Chondrocyte (in vitro differentiated cells): ENCODE measurements around the gene DGKG. TPM values are rescaled to one million over a fixed set of nuclear protein-coding genes. Genes with fewer than 3 reads are reported as not detected.
A peak's percentile ranks its signal among the peaks of the same experiment; 100 is the strongest.

ENCODE experiments used
- DNase-seq: peaks from one replicate; pipeline ENCODE4 v3.0.0; 2021; ENCODE audit warnings: mixed read lengths, low spot score
- H3K27ac Mint-ChIP-seq: one replicate; pipeline ENCODE4 v1.8.0; 2021; ENCODE audit warnings: mild to moderate bottlenecking, moderate library complexity, mixed read lengths; ENCODE audit not compliant: unreplicated experiment
- H3K27me3 Mint-ChIP-seq: 2 replicates; pipeline ENCODE4 v1.8.0; 2021; ENCODE audit warnings: low read depth, mixed read lengths
- H3K36me3 Mint-ChIP-seq: 2 replicates; pipeline ENCODE4 v1.8.0; 2021; ENCODE audit warnings: low read depth, mixed read lengths
- H3K4me1 Mint-ChIP-seq: 2 replicates; pipeline ENCODE4 v1.8.0; 2021; ENCODE audit warnings: low read depth, mild to moderate bottlenecking, mixed read lengths
- H3K4me3 Mint-ChIP-seq: one replicate; pipeline ENCODE4 v1.8.0; 2021; ENCODE audit warnings: mild to moderate bottlenecking, moderate library complexity, mixed read lengths; ENCODE audit not compliant: unreplicated experiment
- H3K9me3 Mint-ChIP-seq: 2 replicates; pipeline ENCODE4 v1.8.0; 2021; ENCODE audit warnings: low read depth, mixed read lengths
- total RNA-seq: library from RNA; stranded (reverse); gene quantifications from 3 replicates; pipeline ENCODE4 v1.2.1, GENCODE V29; 2021
- TF ChIP-seq, protein P1 (sequence below): fragments of 200-600 bp; sonication (generic); IDR thresholded peaks from 2 replicates; pipeline ENCODE4 v1.5.0; 2021; ENCODE audit warnings: antibody characterized with exemption, mild to moderate bottlenecking, moderate library complexity

DGKG gene
- total RNA-seq, 1 donor from 2014 or later: 1.6 TPM

DNA sequence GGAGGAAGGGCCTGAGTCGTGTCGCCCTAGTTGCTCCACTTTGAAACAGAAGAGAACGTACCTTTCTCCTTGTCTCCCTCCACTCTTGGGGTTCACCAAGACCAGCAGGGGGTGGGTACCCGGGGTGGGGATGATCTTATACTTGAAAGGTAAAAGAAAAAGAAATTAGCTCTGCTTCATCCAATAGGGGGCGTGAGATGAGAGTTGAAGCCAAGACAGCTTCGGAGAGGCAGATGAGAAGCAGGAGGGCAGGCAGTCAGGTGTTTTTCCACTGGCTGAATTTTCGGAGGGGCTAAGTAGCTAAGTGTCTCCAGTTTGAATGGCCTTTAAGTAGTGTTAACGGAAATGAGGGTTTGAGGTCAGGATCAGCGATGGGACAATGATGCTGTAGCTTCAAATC is 100.4 kb downstream of the DGKG start:
- no peaks in the 10 kb centered on the region for H3K36me3 Mint-ChIP-seq
- no peak overlapping the region for H3K4me3 Mint-ChIP-seq
- DNase-seq: no peak
- H3K4me1 Mint-ChIP-seq: peaks cover 23% of the 10 kb centered on the region
- TF ChIP-seq, protein P1, sequence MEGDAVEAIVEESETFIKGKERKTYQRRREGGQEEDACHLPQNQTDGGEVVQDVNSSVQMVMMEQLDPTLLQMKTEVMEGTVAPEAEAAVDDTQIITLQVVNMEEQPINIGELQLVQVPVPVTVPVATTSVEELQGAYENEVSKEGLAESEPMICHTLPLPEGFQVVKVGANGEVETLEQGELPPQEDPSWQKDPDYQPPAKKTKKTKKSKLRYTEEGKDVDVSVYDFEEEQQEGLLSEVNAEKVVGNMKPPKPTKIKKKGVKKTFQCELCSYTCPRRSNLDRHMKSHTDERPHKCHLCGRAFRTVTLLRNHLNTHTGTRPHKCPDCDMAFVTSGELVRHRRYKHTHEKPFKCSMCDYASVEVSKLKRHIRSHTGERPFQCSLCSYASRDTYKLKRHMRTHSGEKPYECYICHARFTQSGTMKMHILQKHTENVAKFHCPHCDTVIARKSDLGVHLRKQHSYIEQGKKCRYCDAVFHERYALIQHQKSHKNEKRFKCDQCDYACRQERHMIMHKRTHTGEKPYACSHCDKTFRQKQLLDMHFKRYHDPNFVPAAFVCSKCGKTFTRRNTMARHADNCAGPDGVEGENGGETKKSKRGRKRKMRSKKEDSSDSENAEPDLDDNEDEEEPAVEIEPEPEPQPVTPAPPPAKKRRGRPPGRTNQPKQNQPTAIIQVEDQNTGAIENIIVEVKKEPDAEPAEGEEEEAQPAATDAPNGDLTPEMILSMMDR: peak; percentile 64
- H3K27ac Mint-ChIP-seq: no peak overlapping the region
- H3K9me3 Mint-ChIP-seq: no peaks in the 10 kb centered on the region
- no peaks in the 10 kb centered on the region for H3K27me3 Mint-ChIP-seq

- Mint-ChIP-seq H3K9me3 (no peaks in the 10 kb centered on the region), H3K36me3 (no peaks in the 10 kb centered on the region), H3K27ac (no peak overlapping the region), H3K4me1 (peaks cover 23% of the 10 kb centered on the region), H3K4me3 (no peak overlapping the region), H3K27me3 (no peaks in the 10 kb centered on the region)
- no peak for DNase-seq
- TF ChIP-seq, protein P1: no peak
Observed at GRCh38 chr3:186260726-186261125, 101.3 kb downstream of the DGKG start.

- Mint-ChIP-seq H3K4me3 (peak overlapping the region; percentile 31), H3K27ac (no peak overlapping the region), H3K4me1 (peaks cover 23% of the 10 kb centered on the region), H3K36me3 (no peaks in the 10 kb centered on the region), H3K9me3 (no peaks in the 10 kb centered on the region), H3K27me3 (no peaks in the 10 kb centered on the region)
- TF ChIP-seq, protein P1: peak; percentile 91
- no peak for DNase-seq
Observed at GRCh38 chr3:186259612-186260383, 102.2 kb downstream of the DGKG start.

GRCh38 chr3:186258968-186259367 is 103.1 kb downstream of the DGKG start:
- no peaks in the 10 kb centered on the region for H3K9me3 Mint-ChIP-seq
- H3K4me3 Mint-ChIP-seq: no peak overlapping the region
- TF ChIP-seq, protein P1: no peak
- no peaks in the 10 kb centered on the region for H3K36me3 Mint-ChIP-seq
- H3K4me1 Mint-ChIP-seq: peaks cover 16% of the 10 kb centered on the region
- H3K27ac Mint-ChIP-seq: no peak overlapping the region
- H3K27me3 Mint-ChIP-seq: peaks cover 4% of the 10 kb centered on the region
- no peak for DNase-seq

DNA sequence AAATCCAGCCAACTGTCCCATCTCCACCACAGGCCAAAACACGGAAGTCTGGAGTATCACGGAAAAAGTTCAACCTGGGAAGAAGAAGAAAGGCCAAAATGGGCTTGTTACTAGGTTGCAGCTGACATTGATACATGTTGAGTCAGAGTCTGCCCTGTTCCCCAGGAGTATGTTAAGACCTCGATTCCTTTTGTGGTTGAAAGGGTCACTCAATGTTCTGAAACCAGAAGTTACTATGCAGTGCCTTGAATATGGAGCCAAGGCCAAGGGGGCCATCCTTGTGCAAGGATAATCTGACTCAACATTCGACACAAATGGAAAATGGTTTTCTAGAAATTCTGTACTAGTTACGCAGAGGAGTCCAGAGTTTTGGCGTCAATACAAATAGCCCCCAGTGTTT is 104.2 kb downstream of the DGKG start:
- H3K4me1 Mint-ChIP-seq: peaks cover 15% of the 10 kb centered on the region
- no peaks in the 10 kb centered on the region for H3K36me3 Mint-ChIP-seq
- no peaks in the 10 kb centered on the region for H3K9me3 Mint-ChIP-seq
- no peak overlapping the region for H3K4me3 Mint-ChIP-seq
- no peak overlapping the region for H3K27ac Mint-ChIP-seq
- TF ChIP-seq, protein P1: no peak
- no peak for DNase-seq
- peaks cover 4% of the 10 kb centered on the region for H3K27me3 Mint-ChIP-seq
